ENCODE results near the gene TMEM147.

DNA sequence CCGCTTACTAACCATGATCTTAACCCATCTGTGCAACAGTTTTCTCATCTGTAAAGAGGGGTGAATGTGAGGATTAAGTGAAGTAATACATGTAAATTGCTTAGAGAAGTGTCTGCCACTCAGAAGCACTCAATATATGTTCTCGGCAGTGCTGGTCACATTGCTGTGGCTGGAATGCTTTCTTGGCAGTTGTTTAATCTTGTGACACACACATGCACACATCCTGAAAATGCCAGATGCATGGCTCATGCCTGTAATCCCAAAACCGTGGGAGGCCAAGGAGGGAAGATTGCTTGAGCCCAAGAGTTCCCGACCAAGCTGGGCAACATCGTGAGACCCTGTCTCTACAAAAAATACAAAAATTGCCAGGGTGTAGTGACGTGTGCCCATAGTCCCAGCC is 27.1 kb upstream of the TMEM147 start:
- TF ChIP-seq POLR2A (IDR thresholded peaks at IDR 0.05): no peak
- TF ChIP-seq, protein P1, sequence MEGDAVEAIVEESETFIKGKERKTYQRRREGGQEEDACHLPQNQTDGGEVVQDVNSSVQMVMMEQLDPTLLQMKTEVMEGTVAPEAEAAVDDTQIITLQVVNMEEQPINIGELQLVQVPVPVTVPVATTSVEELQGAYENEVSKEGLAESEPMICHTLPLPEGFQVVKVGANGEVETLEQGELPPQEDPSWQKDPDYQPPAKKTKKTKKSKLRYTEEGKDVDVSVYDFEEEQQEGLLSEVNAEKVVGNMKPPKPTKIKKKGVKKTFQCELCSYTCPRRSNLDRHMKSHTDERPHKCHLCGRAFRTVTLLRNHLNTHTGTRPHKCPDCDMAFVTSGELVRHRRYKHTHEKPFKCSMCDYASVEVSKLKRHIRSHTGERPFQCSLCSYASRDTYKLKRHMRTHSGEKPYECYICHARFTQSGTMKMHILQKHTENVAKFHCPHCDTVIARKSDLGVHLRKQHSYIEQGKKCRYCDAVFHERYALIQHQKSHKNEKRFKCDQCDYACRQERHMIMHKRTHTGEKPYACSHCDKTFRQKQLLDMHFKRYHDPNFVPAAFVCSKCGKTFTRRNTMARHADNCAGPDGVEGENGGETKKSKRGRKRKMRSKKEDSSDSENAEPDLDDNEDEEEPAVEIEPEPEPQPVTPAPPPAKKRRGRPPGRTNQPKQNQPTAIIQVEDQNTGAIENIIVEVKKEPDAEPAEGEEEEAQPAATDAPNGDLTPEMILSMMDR (IDR thresholded peaks at IDR 0.05): no peak

All from testis (tissue), 2 donors.